ENCODE results near the gene LRRC34. TPM values are rescaled to one million over a fixed set of nuclear protein-coding genes. Genes with fewer than 3 reads are reported as not detected.

LRRC34 gene
- total RNA-seq, 1 donor from 2014 or later = under 0.01 TPM

DNA sequence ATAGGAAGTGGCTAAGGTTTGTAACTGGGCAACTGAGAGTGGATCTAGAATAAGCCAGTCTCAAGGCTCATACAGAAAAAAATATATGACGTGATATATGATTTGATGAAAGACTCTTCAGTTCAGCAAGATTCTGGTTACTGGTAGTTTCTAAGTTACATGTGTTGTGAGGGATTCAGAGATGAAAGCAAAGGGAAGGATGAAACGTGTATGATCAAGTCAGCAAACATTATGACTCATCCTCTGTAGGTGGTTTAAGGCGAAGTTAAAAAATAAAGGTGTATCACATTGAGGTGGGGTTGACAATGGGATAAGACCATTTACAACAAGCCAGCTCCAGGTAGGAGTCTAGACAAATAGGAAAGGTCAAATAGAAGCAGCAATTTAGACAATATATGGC is 64.0 kb downstream of the LRRC34 start:
- TF ChIP-seq, protein P1, sequence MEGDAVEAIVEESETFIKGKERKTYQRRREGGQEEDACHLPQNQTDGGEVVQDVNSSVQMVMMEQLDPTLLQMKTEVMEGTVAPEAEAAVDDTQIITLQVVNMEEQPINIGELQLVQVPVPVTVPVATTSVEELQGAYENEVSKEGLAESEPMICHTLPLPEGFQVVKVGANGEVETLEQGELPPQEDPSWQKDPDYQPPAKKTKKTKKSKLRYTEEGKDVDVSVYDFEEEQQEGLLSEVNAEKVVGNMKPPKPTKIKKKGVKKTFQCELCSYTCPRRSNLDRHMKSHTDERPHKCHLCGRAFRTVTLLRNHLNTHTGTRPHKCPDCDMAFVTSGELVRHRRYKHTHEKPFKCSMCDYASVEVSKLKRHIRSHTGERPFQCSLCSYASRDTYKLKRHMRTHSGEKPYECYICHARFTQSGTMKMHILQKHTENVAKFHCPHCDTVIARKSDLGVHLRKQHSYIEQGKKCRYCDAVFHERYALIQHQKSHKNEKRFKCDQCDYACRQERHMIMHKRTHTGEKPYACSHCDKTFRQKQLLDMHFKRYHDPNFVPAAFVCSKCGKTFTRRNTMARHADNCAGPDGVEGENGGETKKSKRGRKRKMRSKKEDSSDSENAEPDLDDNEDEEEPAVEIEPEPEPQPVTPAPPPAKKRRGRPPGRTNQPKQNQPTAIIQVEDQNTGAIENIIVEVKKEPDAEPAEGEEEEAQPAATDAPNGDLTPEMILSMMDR (IDR thresholded peaks at IDR 0.05; ENCODE audit: insufficient read depth, low read length, severe bottlenecking) = no peak
- FAIRE-seq (peak; percentile 28), DNase-seq (ENCODE audit: low read depth) (peak; percentile 94)
- Histone ChIP-seq H3K4me3 (ENCODE audit: low read depth, low read length) (no peak overlapping the region), H3K27me3 (ENCODE audit: control insufficient read depth, insufficient read depth, low read length) (no peaks in the 10 kb centered on the region), H3K36me3 (ENCODE audit: control insufficient read depth, insufficient read depth, low read length) (no peaks in the 10 kb centered on the region)

DNA sequence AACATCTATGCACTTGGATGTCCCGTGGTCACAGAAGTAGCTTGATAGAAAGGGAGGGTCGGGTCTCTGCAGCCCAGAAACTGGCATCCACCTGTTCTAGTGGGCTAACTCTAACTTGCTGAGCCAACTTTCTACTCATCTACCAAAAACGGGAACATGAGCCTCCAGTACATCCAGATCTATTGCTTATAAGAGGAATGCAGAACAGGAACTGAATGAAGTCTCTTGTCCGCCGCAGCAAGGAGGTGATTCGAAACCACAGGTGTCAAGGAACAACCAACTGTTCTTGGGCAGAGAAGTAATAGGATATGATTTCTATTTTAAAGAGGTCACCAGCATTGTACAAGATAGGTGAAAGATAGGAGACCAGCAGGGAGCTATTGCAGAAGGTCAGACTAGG is 65.8 kb downstream of the LRRC34 start:
- H3K36me3 ChIP-seq (ENCODE audit: control insufficient read depth, insufficient read depth, low read length) = no peaks in the 10 kb centered on the region
- TF ChIP-seq, protein P1 (IDR thresholded peaks at IDR 0.05; ENCODE audit: insufficient read depth, low read length, severe bottlenecking) = no peak
- FAIRE-seq (no peak), DNase-seq (ENCODE audit: low read depth) (no peak)
- no peaks in the 10 kb centered on the region for H3K27me3 ChIP-seq (ENCODE audit: control insufficient read depth, insufficient read depth, low read length)
- no peak overlapping the region for H3K4me3 ChIP-seq (ENCODE audit: low read depth, low read length)

DNA sequence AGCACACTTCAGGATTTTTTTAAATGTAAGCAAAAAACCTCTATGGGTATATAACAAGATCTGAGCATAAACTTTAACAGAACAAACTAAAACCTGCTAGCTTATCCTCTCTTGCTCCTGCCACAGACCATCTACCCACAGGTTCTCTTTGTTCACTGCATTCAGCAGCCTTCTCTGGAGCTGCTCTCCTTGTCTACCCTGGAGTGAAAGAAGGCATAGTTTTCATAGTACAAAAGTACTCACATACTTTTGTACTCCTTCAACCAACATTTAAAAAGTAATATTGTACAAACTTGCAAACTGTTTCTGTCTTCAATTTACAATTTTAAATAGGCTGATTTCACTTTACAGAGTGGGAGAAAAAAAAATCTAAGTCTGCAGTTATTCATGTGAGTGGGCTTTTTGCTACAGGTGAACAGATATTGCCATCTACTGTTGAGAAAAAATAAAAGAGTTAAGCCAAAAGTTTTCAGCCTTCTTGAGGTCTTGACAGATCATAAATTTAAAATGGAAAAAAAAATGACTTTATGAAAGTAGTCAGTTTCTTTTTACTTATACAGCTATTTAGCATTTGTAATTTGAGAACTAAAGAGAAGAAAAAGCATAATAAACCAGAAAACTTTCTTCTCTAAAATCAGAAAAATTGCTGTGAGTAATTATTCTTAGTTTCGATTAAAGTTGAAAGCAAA is 68.2 kb downstream of the LRRC34 start:
- H3K27me3 ChIP-seq (ENCODE audit: control insufficient read depth, insufficient read depth, low read length) = no peaks in the 10 kb centered on the region
- H3K4me3 ChIP-seq (ENCODE audit: low read depth, low read length) = no peak overlapping the region
- no peaks in the 10 kb centered on the region for H3K36me3 ChIP-seq (ENCODE audit: control insufficient read depth, insufficient read depth, low read length)
- DNase-seq (ENCODE audit: low read depth) (peak; percentile 48), FAIRE-seq (no peak)
- TF ChIP-seq, protein P1 (IDR thresholded peaks at IDR 0.05; ENCODE audit: insufficient read depth, low read length, severe bottlenecking) = no peak

Other genes starting within 250 kb of the LRRC34 start
- 7.6 and 10.6 TPM in 2 replicates for gene MECOM, start 149.2 kb downstream of the LRRC34 start, total RNA-seq
- 118 and 346 TPM in 2 replicates for gene TERC, start 47.8 kb downstream of the LRRC34 start, total RNA-seq
- 0.64 and 1.1 TPM in 2 replicates for gene ACTRT3, start 43.3 kb downstream of the LRRC34 start, total RNA-seq
- 31.6 TPM in 2 replicates for gene MYNN, start 39.5 kb downstream of the LRRC34 start, total RNA-seq
- not detected in 2 replicates for gene LRRIQ4, start within 50 bp of the LRRC34 start, total RNA-seq
- not detected in 2 replicates for gene LRRC31, start 57.0 kb upstream of the LRRC34 start, total RNA-seq
- gene SAMD7, start 98.7 kb upstream of the LRRC34 start, total RNA-seq = not detected in 2 replicates
- gene SEC62, start 153.9 kb upstream of the LRRC34 start, total RNA-seq = 27.1 and 39.2 TPM in 2 replicates
- gene GPR160, start 225.1 kb upstream of the LRRC34 start, total RNA-seq = 1.3 and 2.0 TPM in 2 replicates

Measured in bronchial epithelial cell (primary cell).